Kidney tubule cell (primary cell): Measurements from ENCODE around the gene C2orf42.
A peak's percentile ranks its signal among the peaks of the same experiment; 100 is the strongest.
"Not testable (repeated sequence)": the region's sequence is repeated elsewhere in the genome, so short reads cannot be mapped to it uniquely, and the experiment has no call there.

Experiments
- DNase-seq: peaks from one replicate; pipeline ENCODE4 v3.0.0-alpha.2; 2018; ENCODE audit warnings: low spot score

C2orf42 gene

GRCh38 chr2:70131344-70132143 lies 59.3 kb downstream of the C2orf42 start:
- DNase-seq, result not testable (repeated sequence)

DNA sequence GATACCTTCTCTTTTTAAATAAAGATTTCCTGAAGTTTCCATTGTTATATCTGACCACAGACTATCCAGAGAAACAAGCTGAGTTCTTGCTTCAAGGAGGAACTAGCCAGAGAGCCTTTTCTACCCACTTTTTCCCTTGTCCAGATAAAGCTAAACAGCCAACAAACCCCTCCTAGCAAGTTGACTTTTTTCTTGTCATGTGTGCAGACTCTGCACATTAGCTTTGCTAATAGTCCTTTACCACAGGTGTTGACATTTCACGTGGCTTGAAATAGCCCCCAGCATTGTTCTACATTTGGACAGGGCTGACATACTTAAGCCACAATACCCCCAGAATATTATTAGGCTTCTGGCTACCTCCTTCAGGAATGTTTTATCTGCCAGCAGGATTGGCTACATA lies 62.8 kb downstream of the C2orf42 start:
- no peak for DNase-seq

DNA sequence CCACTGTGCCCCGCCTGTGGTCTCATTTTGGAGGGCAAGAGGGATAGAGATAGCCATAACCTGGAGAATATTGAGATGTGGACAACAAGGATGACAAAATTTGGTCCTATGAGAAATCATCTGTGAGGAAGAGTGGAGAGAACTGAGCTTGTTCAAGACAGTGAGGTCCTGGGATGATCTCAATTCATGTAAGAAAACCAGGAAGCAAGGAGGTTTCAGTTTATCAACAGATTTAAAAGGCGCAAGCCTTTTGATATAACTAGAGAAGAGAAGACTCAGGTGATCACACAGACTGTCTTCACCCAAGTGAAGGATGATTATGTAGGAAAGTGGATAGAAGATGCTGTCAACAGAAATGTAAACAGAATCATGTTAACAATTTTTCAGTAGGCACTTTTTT lies 64.4 kb downstream of the C2orf42 start:
- DNase-seq, result no peak

GRCh38 chr2:70125498-70125898 lies 65.3 kb downstream of the C2orf42 start:
- no peak for DNase-seq

- peak; percentile 47 for DNase-seq
Observed at GRCh38 chr2:70124983-70125480, 65.8 kb downstream of the C2orf42 start.

DNA sequence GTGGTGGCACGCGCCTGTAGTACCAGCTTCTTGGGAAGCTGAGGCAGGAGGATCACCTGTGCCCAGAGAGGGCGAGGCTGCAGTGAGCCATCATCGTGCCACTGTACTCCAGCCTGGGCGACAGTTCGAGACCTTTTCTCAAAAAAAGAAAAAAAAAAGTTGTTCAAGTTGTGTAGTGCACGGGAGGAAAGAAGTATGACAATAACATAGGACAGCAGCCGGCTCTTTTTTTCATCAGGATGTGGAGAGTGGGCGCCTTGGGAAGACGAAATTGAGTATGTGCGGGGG lies 67.0 kb downstream of the C2orf42 start:
- DNase-seq, result no peak

DNA sequence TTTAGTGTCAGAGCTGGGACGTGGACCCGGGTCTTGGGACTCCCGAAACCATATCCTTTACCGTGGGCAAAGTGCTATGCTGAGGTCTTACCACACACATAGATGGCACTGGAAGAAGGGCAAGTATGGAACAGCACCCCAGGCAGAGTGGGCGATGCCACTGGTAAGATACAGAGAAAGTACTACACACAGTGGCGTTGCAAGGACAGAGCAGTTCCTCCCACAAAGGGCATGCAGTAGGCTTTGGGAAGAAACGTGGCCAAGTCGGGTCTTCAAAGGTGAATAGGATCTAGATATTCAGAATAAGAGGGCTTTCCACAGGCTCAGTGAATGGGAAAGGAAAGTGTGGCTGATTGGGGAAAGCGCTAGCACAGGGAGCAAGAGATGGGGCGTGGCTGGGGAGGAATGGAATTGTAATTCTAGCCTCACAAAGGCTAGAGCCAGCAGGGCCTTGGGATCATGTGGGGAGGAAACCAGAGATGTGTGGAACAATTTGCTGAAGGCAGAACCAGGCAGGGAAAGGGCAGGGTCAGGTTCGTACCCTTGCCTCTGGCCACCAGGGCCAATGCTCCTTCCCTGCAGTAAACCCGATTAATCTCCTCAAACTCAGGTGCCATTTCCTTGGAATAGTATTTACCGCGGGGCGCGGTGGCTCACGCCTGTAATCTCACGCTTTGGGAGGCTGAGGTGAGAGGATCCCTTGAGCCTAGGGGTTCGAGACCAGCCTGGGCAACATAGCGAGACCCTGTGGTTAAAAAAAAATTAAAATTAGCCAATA lies 67.6 kb downstream of the C2orf42 start:
- no peak for DNase-seq

- DNase-seq, result no peak
Observed at GRCh38 chr2:70122470-70122869, 68.3 kb downstream of the C2orf42 start.

GRCh38 chr2:70121627-70122372 lies 69.0 kb downstream of the C2orf42 start:
- DNase-seq, result no peak

DNA sequence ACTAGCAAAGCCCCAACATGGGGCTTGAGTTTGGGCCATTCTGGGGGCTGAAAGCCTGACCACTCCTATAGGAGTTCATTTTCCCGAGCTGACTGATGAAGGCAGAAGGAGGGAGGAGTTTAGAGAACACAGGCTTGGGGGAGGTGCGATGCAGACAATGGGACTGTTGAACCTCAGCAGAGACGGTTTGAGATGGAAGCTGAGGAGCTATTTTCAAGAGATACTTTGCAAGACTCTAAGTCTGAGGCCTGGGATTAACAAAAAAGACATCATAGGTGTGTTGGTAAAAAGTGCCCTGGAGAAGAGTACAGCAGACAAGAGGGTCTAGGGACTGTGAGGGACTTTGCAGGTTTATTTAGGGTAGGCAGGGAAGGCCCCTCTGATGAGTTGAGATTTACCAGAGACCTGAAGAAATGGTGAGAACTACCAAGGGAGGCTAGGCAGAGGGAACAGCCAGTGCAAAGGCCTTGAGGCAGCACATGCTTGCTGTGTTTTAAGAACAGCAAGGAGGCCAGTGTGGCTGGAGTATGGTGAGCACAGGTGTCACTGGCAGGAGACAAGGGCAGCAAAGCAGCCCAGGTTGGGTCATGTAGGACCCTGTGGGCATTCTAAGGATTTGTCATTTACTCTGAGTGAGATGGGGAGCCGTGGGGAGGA lies 71.9 kb downstream of the C2orf42 start:
- no peak for DNase-seq

GRCh38 chr2:70116936-70117552 lies 73.8 kb downstream of the C2orf42 start:
- DNase-seq, result no peak

DNA sequence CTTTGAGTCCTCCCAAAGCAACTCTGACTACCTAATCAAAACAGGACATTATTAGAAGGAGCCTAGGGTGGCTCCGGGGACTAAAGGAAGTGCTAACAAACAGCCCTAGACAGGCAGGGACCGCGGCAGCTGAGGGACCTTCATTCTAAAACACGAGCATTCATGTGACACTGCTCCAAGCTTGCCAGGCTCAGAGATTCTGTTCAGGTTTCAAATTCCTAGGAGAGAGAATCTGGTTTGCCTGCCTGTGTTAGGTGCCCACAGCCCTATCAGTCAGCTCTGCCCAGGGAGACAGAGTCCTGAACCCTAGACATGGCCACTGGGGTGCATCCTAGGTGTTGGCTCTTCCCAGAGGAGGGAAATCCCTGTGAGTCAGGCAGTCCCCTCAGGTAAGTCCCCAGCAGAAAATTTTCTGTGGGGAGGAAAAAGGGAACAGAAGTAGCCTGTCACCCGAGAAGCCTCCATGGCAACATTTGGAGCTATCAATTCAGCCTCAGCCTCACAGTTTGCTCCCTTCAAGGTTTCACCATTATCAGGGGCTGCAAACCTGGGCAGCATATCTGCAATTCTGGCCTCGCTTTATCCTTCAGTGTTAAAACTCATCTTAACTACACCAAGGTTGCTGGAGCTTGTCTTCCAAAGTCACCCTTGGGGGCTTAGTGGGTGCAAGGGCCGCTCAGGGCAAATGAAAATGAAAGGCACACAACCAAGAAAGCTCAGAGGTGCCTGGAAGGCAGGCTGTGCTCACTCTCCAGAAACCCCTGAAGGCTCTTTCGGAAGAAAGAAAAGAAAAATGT lies 75.0 kb downstream of the C2orf42 start:
- peak; percentile 54 for DNase-seq

DNA sequence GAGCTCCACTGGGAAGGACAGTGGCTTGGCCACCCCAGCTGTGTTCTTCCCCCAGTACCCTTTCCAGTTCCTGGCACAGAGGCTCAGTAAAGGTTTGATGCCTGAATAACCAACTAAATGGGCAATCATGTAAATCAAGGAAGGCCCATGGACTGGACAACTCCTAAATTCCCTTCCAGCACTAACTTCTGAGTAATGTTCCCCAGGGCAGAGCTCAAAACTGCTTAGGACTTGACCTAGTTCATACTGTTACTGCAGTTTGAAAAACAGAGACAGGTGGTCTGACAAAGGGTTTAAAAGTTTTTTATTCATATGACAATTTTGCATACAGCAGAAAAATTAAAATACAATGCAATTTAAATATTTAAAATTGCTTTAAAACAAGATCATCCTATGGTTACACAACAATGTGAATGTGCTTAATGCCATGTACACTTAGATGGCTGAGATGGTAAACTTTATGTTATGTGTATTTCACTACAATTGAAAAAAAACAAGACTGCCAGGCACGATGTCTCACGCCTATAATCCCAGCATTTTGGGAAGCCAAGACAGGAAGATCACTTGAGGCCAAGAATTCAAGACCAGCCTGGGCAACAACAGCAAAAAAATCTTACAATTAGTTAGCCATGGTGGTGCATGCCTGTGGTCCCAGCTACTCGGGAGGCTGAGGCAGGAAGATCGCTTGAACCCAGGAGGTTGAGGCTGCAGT lies 77.3 kb downstream of the C2orf42 start:
- no peak for DNase-seq

DNA sequence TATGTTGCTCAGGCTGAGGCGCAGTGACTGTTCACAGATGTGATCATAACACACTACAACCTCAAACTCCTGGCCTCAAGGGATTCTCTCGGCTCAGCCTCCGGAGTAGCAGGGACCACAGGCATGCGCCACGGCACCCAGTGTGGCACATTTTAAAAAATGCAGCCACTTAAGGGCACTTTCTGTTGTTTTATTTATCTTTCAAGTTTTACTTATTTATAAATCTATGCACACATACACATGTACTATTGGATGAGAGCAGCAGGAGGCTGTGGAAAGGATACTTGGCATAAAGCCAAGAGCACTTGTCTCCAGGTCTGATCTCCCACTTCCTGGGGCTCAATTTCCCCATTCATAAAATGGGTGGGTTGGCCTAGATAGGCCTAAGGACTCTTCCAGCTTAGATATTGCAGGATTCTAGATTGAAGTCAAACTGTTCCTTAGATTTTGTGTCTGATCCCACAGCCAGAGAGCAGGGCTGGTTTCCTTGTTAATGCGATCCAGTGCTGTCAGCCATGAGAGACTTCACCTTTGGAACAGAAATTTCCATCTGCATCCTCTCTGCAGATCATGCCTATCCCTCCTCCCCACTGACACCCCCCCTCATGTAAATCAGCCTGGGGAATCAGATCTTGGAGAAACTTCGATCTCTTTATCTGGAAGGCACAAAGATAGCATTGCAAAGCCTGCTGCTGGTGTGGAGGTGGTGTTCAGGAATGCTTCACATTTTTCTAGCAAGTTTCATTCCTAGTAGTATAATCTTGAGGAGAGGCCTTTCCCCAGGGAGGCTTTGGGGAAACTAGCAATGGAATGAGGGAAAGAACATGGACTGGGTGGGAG lies 78.8 kb downstream of the C2orf42 start:
- DNase-seq, result peak; percentile 70

DNA sequence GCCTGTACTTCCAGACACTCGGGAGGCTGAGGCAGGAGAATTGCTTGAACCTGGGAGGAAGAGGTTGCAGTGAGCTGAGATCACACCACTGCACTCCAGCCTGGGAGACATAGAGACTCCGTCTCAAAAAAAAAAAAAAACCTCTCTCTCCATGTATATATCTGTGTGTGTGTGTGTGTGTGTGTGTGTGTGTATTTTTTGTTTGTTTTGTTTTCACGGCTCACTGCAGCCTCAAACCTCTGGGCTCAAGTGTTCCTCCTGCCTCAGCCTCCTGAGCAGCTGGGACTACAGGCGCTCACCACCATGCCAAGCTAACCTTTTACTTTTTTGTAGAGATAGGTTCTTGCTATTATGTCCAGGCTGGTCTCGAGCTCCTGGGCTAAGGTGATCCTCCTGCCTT lies 80.4 kb downstream of the C2orf42 start:
- DNase-seq, result not testable (repeated sequence)

GRCh38 chr2:70106138-70106537 lies 84.7 kb downstream of the C2orf42 start:
- not testable (repeated sequence) for DNase-seq

GRCh38 chr2:70104231-70105111 lies 86.3 kb downstream of the C2orf42 start:
- DNase-seq, result peak; percentile 89

DNA sequence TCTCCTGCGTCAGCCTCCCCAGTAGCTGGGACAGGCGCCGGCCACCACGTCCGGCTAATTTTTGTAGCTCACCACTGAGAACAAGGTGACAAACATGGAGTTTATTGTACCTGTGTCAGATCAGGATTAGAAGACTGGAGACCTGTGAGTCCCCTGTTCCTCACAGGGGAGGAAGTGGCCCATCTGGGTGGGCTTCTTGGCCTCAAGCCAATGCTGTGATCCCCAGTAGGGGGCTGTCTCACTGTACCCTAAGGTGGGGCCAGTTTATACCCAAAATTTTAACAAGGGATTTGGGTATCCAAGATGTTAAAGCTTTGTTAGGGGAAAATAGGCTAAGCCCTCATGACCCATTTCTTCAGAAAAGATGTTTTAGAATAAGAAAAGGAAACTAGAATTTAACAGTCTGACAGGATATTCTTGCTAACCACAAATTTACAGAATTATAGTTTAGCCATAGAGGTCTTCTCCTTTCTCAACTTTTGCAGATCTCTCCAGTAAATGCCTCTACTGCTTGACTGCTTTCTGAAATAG lies 87.2 kb downstream of the C2orf42 start:
- no peak for DNase-seq
